ENCODE results near the gene EFL1. TPM values are rescaled to one million over a fixed set of nuclear protein-coding genes. Genes with fewer than 3 reads are reported as not detected.

Gene EFL1
- total and polyA plus RNA-seq, 10 of the 15 experiments (the other 5 are each of a cell fraction or from before 2014, with no cell fraction given), result 6.2 to 42.3 (median 24.7) TPM

- H3K36me3 ChIP-seq (ENCODE audit: control insufficient read depth in 2 of 2, insufficient read depth in 2 of 2, low read length in 1 of 2), result no peaks in the 10 kb centered on the region
- no peaks in the 10 kb centered on the region for H3K27me3 ChIP-seq (replicated peaks in 1 of 2; ENCODE audit: control insufficient read depth in 2 of 2, insufficient read depth in 2 of 2, low read length in 1 of 2)
- RAD21 ChIA-PET (ENCODE audit: unreplicated experiment), result no interaction called here
- H3K4me2 ChIP-seq (ENCODE audit: control insufficient read depth, insufficient read depth), result no peak overlapping the region
- in situ Hi-C loops (cut with MboI), result no loop called here
- H3K4me3 ChIP-seq, result no peak overlapping the region
- WGBS (ENCODE audit: insufficient coverage, insufficient replicate concordance, low lambda C conversion rate, missing lambda C conversion rate), result 87% methylated on average over 5 of the region's 5 CpGs
- no peak overlapping the region for H2AFZ ChIP-seq (ENCODE audit: control insufficient read depth, low read depth, low read length)
- no peak overlapping the region for H3K27ac ChIP-seq (ENCODE audit: control insufficient read depth, insufficient read depth)
- H3K4me1 ChIP-seq (ENCODE audit: control insufficient read depth, insufficient read depth, low read length), result peaks cover 5% of the 10 kb centered on the region
- H3K9ac ChIP-seq (ENCODE audit: control insufficient read depth, insufficient read depth, low read length), result no peak overlapping the region
- H4K20me1 ChIP-seq (ENCODE audit: control insufficient read depth, insufficient read depth), result no peaks in the 10 kb centered on the region
- intact Hi-C loops (cut with micrococcal nuclease; ENCODE audit: unreplicated experiment), result no loop called here
- no peaks in the 10 kb centered on the region for H3K79me2 ChIP-seq (ENCODE audit: control insufficient read depth, insufficient read depth, low read length)
- BruUV-seq (replicated peaks), result no TSS peak
- CTCF ChIA-PET, result no interaction called here
- ATAC-seq, result no peak
- H3K9me3 ChIP-seq (replicated peaks; ENCODE audit: control insufficient read depth, insufficient read depth, low read length), result peaks cover 4% of the 10 kb centered on the region; the same call in 2 of the 3 replicates
- POLR2A ChIA-PET, result no interaction called here
- TF ChIP-seq IKZF1 (conservative IDR thresholded peaks at IDR 0.05) (no peak), BCLAF1 (IDR thresholded peaks at IDR 0.05) (no peak), SP1 (IDR thresholded peaks at IDR 0.05; ENCODE audit: low read depth, low read length) (no peak), RELB (IDR thresholded peaks at IDR 0.05; ENCODE audit: low read depth) (no peak), MEF2B (IDR thresholded peaks at IDR 0.05; ENCODE audit: partially characterized antibody, poor library complexity, severe bottlenecking) (no peak), ESRRA (IDR thresholded peaks at IDR 0.05; ENCODE audit: low read length) (no peak), SUPT20H (IDR thresholded peaks at IDR 0.05; ENCODE audit: borderline replicate concordance, control insufficient read depth, low read depth, low read length) (no peak), ZNF217 (IDR thresholded peaks at IDR 0.05) (no peak), ZBTB40 (IDR thresholded peaks at IDR 0.05; ENCODE audit: borderline replicate concordance) (no peak), PML (IDR thresholded peaks at IDR 0.05; ENCODE audit: low read length) (no peak), SMARCA5 (IDR thresholded peaks at IDR 0.05) (no peak), NRF1 (conservative IDR thresholded peaks at IDR 0.05; ENCODE audit: low read depth, low read length) (no peak), EGR1 (IDR thresholded peaks at IDR 0.05; ENCODE audit: borderline replicate concordance in 1 of 2, low read depth in 2 of 2, low read length in 2 of 2) (no peak), NFIC (IDR thresholded peaks at IDR 0.05; ENCODE audit: low read depth, low read length) (no peak), CREB1 (IDR thresholded peaks at IDR 0.05; ENCODE audit: low read depth) (no peak)
- FAIRE-seq, result no peak
- no peak for DNase-seq (ENCODE audit: low read depth, low spot score)
- SMC1A ChIA-PET (ENCODE audit: uncharacterized antibody, unreplicated experiment), result no interaction called here
Observed at GRCh38 chr15:82292271-82292670, 29.7 kb upstream of the EFL1 start.

Measured in GM12878 (cell line).